GM21360 (cell line): ENCODE data around the gene FYTTD1.
A peak's percentile ranks its signal among the peaks of the same experiment; 100 is the strongest.
"Not testable (repeated sequence)": the region's sequence is repeated elsewhere in the genome, so short reads cannot be mapped to it uniquely, and the experiment has no call there.

Experiments
- ATAC-seq: cut with Tn5 transposase; IDR thresholded peaks from one replicate; pipeline ENCODE4 v1.9.1; 2021; ENCODE audit warnings: mild to moderate bottlenecking, moderate library complexity; ENCODE audit not compliant: unreplicated experiment

FYTTD1 gene, protein sequence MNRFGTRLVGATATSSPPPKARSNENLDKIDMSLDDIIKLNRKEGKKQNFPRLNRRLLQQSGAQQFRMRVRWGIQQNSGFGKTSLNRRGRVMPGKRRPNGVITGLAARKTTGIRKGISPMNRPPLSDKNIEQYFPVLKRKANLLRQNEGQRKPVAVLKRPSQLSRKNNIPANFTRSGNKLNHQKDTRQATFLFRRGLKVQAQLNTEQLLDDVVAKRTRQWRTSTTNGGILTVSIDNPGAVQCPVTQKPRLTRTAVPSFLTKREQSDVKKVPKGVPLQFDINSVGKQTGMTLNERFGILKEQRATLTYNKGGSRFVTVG

DNA sequence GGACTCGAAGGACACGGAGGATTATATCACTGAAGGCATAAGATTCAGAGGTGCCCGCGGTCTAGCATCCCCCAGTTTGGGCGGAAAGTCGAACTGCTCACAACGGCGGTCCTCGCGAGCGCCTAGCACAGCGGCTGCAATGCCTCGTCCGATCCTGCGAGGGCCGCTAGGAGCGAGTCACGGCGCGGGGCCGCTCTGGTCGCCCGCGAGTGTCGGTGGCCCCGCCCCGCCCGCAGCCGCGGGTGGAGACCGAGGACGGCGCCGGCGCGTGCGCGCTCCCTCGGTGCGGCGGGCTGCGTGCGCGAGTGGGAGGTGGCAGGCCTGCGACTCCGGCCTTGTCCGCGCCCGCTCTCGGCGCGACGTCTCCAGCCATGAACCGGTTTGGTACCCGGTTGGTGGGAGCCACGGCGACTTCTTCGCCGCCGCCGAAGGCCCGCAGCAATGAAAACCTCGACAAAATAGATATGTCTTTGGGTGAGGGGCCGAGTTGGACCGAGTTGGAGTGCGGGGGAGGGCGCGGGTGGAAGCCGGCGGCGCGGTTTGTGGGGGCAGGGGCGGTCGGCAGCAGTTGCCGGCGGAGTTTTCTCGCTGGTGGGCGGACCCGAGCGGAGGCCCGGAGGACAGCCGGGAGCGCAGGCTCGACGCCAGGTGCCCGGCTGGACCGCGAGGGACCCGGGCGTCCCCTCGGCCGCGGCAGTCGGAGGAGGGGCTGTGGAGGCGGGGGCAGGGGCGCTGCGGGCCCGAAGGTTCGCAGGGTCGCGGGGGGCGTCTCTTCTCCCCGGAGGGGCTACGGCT is at the start of gene FYTTD1:
Gene FYTTD1 (plus strand): TSS at position 283 of the 795 bp plus-strand sequence. CDS start 89 bp downstream, at position 372.
- ATAC-seq, result peak; percentile 77

DNA sequence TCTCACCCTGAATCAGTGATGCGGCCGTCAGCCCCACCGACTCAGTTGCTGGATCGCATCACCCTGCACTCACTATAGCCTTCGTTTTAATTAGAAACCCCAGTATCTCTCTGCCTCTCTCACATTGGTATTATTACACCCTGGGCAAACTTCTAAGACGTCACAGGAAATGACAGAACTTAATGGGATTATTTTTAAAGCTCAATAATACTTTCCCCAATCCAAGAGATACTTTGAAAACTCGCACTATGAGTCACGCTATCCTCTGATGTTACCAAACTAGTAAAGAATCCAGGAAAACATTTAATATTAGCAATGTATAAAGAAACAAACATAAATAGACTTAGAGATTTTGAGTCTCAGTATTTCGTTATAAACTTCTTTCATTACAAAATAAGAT is 49.6 kb upstream of the FYTTD1 start:
- ATAC-seq, result no peak

DNA sequence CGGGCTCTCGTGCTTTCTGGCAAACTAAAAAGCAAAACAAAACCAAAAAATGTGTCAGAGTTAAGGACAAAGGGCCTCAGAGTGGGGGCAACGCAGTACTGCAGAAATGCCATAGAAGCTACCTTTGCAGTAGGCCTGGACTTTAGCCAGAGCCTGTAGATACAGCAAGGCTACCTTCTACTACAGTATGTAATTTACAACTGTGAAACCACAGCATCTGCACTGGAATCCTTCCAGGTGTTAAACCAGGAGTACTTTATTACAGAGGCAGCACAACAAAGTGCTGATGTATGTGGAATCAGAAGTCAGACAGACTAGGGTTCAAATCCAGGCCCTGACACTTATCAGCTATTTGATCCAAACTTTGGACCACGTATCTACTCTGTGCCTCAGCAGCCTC is 47.8 kb upstream of the FYTTD1 start:
- ATAC-seq, result no peak

DNA sequence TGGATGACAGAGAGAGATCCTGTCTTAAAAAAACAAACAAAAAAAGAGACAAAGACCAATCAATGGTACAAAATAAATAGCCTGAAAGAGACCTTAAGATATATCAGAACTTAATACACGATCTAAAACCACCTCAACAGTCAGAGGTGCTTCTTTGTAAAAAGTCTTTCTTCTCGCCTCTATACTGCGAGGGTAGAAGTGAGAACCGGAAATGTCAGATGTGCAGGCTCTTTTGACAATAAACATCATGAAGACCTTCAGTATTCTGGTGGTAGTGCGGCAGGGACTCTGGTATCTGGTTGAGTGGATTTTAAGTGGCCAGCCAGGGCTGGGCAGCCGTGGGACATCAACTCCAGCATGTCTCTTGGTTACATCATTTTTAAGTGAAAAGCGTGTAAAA is 43.0 kb upstream of the FYTTD1 start:
- ATAC-seq, result no peak

DNA sequence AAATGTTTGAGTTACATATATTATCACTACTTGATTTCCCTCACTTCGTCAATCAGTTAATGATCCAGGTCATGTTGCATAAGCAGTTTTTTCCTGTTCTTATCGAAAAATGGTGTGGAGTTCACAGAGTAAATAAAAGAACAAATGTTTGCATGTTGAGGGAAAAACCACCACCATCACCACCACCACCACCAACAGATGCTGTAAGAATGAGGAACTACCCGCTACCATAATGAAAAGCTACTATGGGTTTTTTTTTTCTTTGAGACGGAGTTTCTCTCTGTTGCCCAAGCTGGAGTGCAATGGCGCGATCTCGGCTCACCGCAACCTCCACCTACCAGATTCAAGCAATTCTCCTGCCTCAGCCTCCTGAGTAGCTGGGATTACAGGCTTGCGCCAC is 40.5 kb upstream of the FYTTD1 start:
- no peak for ATAC-seq

DNA sequence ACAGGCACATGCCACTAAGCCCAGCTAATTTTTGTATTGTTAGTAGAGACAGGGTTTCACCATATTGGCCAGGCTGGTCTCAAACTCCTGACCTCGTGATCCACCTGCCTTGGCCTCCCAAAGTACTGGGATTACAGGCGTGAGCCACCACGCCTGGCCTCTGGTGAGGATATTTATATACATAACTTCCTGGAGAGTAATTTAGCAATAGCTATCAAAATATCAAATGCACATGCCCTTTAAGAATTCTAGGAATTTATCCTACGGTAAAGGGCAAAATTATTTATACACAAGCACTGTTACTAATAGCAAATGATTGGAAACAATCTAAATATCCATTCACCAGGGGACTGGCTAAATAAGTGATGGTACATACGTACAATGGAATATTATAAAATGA is 38.7 kb upstream of the FYTTD1 start:
- not testable (repeated sequence) for ATAC-seq

DNA sequence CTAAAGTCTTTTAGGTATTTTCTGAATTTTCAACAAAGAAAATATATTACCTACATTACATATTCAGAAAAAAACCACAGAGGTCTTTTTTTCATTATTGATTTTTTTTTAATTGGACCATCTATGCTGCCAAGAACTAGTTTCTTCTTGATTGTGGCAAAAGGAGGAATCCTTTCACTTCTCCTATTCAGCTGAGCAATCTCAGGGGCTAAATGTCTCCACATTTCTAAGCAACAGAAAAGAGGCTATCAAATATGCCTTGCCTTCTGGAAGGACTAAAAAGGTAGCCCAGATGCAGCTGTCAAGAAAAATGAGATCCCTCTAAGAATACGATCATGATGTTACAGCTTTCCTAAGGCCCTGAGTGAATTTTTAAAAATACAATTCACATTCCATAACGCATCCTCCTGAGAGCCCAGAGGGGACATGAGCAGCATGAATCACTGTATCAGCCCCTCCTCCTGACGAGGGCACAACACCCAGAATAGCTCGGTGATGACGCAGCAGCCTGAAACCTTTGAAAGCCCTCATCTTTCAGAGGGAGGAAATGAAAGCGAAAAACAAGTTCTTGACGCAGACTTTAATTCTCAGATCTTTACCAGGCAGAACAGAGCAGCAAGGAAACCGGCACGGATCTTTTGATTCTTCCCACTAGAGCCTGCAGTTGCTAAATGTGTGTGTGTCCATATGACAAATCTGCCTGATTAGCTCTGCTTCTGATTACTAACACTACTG is 37.5 kb upstream of the FYTTD1 start:
- ATAC-seq, result peak; percentile 91

DNA sequence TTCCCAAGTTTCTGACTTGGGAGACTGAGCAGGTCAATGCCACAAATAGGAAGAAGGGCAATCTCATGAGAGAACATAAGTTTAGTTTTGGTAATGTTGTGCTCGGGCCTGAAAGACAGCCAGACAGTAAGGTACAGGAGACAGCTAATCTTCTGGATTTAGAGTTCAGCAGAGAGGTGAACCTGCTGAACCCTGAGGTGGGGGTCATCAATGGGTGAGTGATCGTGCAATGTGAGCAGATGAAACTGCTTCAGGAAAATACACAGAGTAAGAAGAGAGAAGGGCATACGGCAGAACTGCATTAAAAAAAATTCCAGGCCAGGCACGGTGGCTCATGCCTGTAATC is 36.2 kb upstream of the FYTTD1 start:
- ATAC-seq, result peak; percentile 18

DNA sequence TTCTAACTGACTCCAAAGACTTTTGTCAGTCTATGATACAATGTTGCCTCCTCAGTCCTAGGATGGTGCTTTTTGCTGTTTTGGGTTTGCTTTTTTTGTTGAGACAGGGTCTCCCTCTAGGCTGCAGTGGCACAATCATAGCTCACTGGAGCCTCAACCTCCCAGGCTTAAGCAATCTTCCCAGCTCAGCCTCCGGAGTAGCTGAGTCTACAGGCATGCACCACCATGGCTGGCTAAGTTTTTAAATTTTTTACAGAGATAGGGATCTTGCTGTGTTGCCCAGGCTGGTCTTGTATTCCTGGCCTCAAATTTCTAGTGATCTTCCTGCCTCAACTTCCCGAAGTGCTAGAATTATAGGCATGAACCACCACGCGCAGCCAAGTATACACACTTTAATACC is 35.4 kb upstream of the FYTTD1 start:
- ATAC-seq, result no peak

DNA sequence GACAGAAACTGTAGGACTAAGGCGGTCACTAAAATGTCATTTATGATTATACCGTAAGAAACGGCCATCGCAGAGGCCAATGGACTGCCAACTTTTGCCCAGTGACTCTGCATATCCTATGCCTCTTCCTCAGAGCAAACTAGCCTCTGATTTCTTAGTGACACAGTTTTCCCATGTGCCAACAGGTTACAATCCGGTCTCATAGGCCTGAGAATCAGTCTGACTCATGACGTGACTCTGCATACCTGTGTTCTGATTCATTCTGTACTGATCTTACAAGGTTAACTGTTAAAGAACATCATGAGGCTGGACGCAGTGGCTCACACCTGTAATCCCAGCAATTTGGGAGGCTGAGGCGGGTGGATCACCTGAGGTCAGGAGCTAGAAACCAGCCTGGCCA is 30.8 kb upstream of the FYTTD1 start:
- no peak for ATAC-seq

DNA sequence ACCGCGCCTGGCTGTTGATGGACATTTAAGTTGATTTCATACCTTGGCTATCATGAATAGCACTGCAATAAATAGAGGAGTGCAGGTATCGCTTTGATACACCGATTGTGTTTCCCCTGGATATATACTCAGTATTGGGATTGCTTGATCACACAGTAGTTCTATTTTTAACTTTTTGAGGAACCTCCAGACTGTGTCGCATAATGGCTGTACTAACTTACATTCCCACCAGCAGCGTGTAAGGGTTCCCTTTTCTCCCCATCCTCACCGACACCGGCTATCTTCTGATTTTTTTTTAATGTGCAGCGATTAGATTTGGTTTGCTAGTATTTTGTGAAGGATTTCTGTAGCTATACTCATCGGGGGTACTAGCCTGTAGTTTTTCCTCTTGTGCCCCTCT is 29.0 kb upstream of the FYTTD1 start:
- ATAC-seq, result no peak

DNA sequence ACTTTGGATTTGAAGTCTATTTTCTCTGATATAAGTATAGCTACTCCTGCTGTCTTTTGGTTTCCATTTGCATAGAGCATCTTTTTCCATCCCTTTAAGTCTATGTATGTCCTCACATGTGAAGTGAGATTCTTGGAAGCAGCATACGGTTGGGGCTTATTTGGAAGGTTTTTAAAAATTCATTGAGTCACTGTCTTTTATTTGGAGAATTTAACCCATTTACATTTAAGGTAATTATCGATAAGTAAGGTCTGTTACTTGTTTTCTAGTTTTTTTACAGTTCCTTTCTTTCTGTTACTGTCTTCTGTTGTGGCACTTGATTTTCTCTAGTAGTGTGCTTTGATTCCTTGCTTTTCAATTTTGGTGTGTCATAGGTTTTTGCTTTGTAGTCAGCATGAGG is 26.9 kb upstream of the FYTTD1 start:
- no peak for ATAC-seq

DNA sequence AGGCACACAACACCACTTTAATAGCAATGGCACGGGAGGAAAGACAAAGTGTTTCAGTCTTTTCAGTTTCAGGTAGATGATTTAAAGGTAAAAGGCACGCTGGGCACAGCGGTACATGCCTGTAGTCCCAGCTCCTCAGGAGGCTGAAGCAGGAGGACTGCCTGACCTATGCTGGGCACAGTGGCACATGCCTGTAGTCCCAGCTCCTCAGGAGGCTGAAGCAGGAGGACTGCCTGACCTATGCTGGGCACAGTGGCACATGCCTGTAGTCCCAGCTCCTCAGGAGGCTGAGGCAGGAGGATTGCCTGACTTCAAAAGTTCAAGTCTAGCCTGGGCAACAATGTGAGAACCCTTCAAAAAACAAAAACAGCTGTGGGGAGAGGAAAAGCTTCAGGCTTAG is 21.8 kb upstream of the FYTTD1 start:
- ATAC-seq, result not testable (repeated sequence)

DNA sequence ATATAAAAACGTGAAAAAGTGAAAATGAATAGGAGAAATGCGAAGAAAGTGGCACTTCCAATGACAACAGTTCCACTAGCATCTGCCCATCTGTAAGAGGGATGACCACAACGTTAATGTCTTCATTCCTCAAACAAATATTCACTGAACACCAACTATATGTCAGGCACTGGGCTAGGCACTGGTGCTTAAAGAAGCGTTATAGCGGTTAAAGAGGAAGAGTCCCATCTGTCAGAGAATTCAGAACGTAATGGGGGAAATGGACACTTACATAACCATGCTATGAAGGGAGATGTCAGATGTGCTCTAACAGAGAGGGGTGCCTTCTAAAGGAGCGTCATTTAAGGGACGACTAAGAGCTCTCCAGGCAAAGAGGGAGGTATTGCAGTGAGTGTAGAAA is 21.2 kb upstream of the FYTTD1 start:
- no peak for ATAC-seq

DNA sequence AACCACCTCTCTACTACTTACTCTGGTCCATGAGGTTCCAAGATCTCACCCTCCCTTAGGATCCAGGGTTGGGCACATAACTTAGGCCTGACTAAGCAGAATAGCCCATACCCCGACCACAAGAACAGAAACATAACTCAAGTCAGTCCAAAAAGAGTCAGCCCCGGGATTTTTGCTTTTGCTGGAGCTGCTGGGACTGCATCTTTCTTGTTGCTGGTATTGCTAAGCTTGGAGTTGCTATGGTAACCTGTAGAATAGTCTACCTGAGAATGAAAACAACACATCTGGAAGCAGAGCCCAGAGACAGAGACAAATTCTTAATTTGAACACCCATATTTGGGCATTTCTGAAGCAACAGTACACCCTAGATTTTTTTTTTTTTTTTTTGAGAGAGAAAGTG is 19.5 kb upstream of the FYTTD1 start:
- no peak for ATAC-seq

DNA sequence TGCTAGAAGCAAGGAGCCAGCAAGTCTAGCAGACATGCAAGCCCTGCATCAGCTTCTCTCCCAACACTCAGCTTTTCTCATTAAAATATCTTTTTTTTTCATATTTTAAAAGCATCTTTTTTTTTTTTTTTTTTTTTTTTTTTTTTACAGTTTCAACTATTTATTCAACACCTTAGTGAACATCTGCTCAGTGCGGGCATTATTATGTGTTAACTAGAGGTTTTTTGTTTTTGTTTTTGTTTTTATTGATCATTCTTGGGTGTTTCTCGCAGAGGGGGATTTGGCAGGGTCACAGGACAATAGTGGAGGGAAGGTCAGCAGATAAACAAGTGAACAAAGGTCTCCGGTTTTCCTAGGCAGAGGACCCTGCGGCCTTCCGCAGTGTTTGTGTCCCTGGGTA is 18.9 kb upstream of the FYTTD1 start:
- not testable (repeated sequence) for ATAC-seq

DNA sequence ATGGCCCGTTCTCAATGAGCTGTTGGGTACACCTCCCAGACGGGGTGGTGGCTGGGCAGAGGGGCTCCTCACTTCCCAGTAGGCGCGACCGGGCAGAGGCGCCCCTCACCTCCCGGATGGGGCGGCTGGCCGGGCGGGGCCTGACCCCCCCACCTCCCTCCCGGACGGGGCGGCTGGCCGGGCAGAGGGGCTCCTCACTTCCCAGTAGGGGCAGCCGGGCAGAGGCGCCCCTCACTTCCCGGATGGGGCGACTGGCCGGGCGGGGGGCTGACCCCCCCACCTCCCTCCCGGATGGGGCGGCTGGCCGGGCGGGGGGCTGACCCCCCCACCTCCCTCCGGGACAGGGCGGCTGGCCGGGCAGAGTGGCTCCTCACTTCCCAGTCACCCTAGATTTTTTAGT is 18.2 kb upstream of the FYTTD1 start:
- not testable (repeated sequence) for ATAC-seq

DNA sequence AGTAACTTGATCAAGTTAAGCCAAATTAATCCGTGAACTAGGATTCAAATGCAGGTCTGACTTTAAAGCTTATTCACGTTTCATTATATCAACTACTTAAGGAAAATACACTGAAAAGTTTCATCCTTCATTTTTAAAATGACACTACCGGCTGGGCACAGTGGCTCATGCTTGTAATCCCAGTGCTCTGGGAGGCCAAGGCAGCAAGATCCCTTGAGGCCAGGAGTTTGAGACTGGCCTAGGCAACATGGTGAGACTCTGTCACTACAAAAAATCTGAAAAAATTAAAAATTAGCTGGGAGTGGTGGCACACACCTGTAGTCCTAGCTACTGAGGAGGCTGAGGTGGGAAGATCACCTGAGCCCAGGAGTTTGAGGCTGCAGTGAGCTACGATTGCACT is 16.6 kb upstream of the FYTTD1 start:
- no peak for ATAC-seq

DNA sequence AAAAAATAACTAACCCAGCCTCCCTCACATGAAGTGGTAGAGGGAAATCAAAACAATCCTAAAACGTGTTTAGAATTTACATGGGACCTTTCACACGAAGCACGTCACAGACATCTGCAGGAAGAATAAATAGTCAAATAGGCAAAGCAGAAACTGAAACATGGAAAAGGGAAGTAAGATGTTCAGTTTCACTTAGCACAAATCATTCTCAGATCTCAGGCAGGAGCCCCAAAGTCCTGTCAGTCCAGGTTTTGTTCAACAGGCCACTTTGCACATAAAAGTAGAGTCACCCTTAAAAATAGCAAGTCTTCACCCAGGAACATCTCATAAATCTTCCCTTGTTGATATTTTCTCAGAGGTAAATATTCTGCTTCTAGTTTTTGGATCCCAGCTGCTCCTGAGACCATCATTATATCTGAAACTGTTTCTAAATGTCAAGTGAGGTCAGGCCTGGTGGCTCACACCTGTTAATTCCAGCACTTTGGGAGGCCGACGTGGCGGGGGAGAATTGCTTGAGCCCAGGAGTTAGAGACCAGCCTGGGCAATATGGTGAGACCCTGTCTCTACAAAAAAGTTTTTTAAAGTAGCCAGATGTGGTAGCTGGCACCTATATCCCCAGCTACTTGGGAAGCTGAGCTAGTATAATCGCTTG is 14.9 kb upstream of the FYTTD1 start:
- ATAC-seq, result peak; percentile 31

DNA sequence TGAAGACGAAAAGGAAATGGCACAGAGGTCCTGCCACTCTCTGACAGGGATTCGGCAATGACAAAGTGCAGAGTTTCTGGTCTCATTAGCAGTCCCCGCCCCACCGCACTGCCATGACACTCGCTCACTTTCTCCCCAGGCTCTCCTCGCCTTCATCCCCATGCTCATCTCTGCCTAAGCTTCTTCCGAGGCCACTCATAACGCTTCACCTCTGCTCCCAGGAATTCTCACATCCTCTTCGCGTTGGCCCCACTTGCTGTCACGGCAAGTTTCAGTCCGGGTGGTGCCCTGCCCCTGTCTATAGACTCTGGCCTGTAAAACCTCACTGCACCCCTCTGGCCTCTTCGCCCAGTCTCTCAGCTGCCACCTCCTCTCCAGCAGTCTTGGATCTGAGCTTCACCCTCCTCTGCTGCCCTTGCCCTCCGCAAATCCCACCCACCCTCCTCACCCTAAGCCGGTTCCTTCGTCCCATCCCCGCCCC is 13.6 kb upstream of the FYTTD1 start:
- no peak for ATAC-seq
